HEK293T (cell line): ENCODE results near the gene FHIP1B.

Experiments used
- BHLHE40 ChIP-seq: fragments of 450-650 bp; IDR thresholded peaks from 2 replicates; pipeline ENCODE4 v1.6.1; 2016; ENCODE audit warnings: mild to moderate bottlenecking, moderate library complexity, borderline replicate concordance
- FOXM1 ChIP-seq: fragments of 450-650 bp; IDR thresholded peaks from 2 replicates; pipeline ENCODE4 v1.6.1; 2017; ENCODE audit warnings: mild to moderate bottlenecking, borderline replicate concordance
- L3MBTL2 ChIP-seq: fragments of 450-650 bp; conservative IDR thresholded peaks from 2 replicates; pipeline ENCODE4 v1.6.1; 2016; ENCODE audit warnings: mild to moderate bottlenecking
- NFRKB ChIP-seq: fragments of 450-650 bp; IDR thresholded peaks from 2 replicates; pipeline ENCODE4 v1.6.1; 2016; ENCODE audit warnings: mild to moderate bottlenecking, moderate library complexity

DNA sequence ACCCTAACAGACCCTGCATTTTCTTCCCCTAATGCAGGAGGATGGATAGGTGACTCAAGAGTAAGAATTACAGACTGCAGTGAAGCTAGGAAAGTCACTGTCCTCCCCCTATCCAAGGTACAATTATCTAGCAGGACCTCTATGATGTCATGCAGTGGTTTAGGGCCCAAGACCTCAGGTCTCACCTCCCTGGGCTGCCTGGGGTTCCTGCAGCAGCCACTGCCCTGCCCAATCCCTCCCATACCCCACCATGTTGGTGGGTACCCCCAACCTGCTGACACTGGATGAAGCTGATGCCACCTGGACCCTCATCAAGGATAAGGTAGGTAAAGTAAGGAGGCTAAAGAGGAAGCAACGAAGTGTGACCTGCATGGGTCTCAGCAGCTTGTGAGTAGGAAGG lies 29.1 kb downstream of the FHIP1B start, which contains the start of gene C11orf42:
- TF ChIP-seq BHLHE40 (no peak), NFRKB (no peak), FOXM1 (no peak), L3MBTL2 (no peak)
